ENCODE results near the gene PHLDB2. TPM values are rescaled to one million over a fixed set of nuclear protein-coding genes. Genes with fewer than 3 reads are reported as not detected.
A peak's percentile ranks its signal among the peaks of the same experiment; 100 is the strongest.

PHLDB2 gene
- total and polyA plus RNA-seq, 3 donors from 2014 or later: 11.7 to 16.5 (median 12.3) TPM

- Histone ChIP-seq H3K4me3 (no peak overlapping the region), H3K27me3 (no peaks in the 10 kb centered on the region), H3K27ac (no peak overlapping the region), H3K4me1 (no peaks in the 10 kb centered on the region), H3K36me3 (ENCODE audit: low read depth, missing control alignments) (no peaks in the 10 kb centered on the region), H3K9me3 (no peaks in the 10 kb centered on the region)
- intact Hi-C loops (cut with DNase I; ENCODE audit: low total_unique reads): no loop called here
- no peak for DNase-seq
- 85 to 87% methylated on average over 2 of the region's 2 CpGs for WGBS, 2 donors
- TF ChIP-seq, protein P1, sequence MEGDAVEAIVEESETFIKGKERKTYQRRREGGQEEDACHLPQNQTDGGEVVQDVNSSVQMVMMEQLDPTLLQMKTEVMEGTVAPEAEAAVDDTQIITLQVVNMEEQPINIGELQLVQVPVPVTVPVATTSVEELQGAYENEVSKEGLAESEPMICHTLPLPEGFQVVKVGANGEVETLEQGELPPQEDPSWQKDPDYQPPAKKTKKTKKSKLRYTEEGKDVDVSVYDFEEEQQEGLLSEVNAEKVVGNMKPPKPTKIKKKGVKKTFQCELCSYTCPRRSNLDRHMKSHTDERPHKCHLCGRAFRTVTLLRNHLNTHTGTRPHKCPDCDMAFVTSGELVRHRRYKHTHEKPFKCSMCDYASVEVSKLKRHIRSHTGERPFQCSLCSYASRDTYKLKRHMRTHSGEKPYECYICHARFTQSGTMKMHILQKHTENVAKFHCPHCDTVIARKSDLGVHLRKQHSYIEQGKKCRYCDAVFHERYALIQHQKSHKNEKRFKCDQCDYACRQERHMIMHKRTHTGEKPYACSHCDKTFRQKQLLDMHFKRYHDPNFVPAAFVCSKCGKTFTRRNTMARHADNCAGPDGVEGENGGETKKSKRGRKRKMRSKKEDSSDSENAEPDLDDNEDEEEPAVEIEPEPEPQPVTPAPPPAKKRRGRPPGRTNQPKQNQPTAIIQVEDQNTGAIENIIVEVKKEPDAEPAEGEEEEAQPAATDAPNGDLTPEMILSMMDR (IDR thresholded peaks at IDR 0.05): no peak
- TF ChIP-seq POLR2A (IDR thresholded peaks at IDR 0.05): no peak
These were observed 26.5 kb downstream of the PHLDB2 start for GRCh38 chr3:111885578-111885977.

- no peaks in the 10 kb centered on the region for H3K4me1 ChIP-seq
- intact Hi-C loops (cut with DNase I; ENCODE audit: low total_unique reads): no loop called here
- H3K9me3 ChIP-seq: no peaks in the 10 kb centered on the region
- H3K36me3 ChIP-seq (ENCODE audit: low read depth, missing control alignments): no peaks in the 10 kb centered on the region
- TF ChIP-seq POLR2A (IDR thresholded peaks at IDR 0.05): no peak
- TF ChIP-seq, protein P1 (IDR thresholded peaks at IDR 0.05): no peak
- WGBS, 2 donors: 82 to 89% methylated on average over 5 of the region's 5 CpGs
- H3K27me3 ChIP-seq: no peaks in the 10 kb centered on the region
- H3K27ac ChIP-seq: no peak overlapping the region
- DNase-seq: no peak
- H3K4me3 ChIP-seq: no peak overlapping the region
These were observed 31.1 kb downstream of the PHLDB2 start for GRCh38 chr3:111890051-111890580.

DNA sequence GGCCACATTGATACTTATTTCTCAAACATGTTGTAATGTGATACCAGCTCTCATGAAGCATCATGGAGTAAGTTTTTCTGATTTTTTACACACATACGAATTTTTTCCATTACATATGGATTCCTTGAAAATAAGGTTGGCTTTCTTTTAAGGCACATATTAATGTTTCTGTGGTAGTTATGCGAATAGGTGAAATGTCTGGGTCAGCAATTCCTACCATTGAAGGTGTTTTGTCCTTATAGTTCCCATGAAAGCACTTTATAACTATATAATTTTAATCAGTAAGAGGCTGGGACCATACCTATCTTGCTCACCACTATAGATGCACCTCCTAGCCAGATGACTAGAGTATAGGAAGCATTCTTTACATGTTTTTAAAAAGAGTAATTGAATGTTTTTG, 33.0 kb downstream of the PHLDB2 start:
- TF ChIP-seq, protein P1 (IDR thresholded peaks at IDR 0.05): no peak
- TF ChIP-seq POLR2A (IDR thresholded peaks at IDR 0.05): no peak
- no peak for DNase-seq
- intact Hi-C loops (cut with DNase I; ENCODE audit: low total_unique reads): no loop called here
- Histone ChIP-seq H3K36me3 (ENCODE audit: low read depth, missing control alignments) (no peaks in the 10 kb centered on the region), H3K27me3 (no peaks in the 10 kb centered on the region), H3K4me3 (no peak overlapping the region), H3K27ac (no peak overlapping the region), H3K4me1 (no peaks in the 10 kb centered on the region), H3K9me3 (no peaks in the 10 kb centered on the region)
- WGBS, 2 donors: 87 to 95% methylated on average over 2 of the region's 2 CpGs

- no peaks in the 10 kb centered on the region for H3K27me3 ChIP-seq
- WGBS, 2 donors: 44 to 55% methylated on average over 1 of the region's 1 CpG
- TF ChIP-seq POLR2A (IDR thresholded peaks at IDR 0.05): no peak
- TF ChIP-seq, protein P1 (IDR thresholded peaks at IDR 0.05): peak in 1 of 3 experiments; percentile 9
- DNase-seq: no peak
- no peak overlapping the region for H3K27ac ChIP-seq
- no peaks in the 10 kb centered on the region for H3K4me1 ChIP-seq
- H3K9me3 ChIP-seq: no peaks in the 10 kb centered on the region
- H3K36me3 ChIP-seq (ENCODE audit: low read depth, missing control alignments): no peaks in the 10 kb centered on the region
- intact Hi-C loops (cut with DNase I; ENCODE audit: low total_unique reads): no loop called here
- H3K4me3 ChIP-seq: no peak overlapping the region
These were observed 36.0 kb downstream of the PHLDB2 start for GRCh38 chr3:111895071-111895470.

- intact Hi-C loops (cut with DNase I; ENCODE audit: low total_unique reads): no loop called here
These were observed 40.9 kb downstream of the PHLDB2 start for GRCh38 chr3:111899966-111900365.

More at GRCh38 chr3:111899966-111900365, 40.9 kb downstream of the PHLDB2 start:
- Histone ChIP-seq H3K4me1 (no peaks in the 10 kb centered on the region), H3K9me3 (no peaks in the 10 kb centered on the region), H3K27me3 (no peaks in the 10 kb centered on the region), H3K27ac (no peak overlapping the region), H3K4me3 (no peak overlapping the region), H3K36me3 (ENCODE audit: low read depth, missing control alignments) (no peaks in the 10 kb centered on the region)
- 62 to 72% methylated on average over 2 of the region's 2 CpGs for WGBS, 2 donors
- no peak for DNase-seq
- TF ChIP-seq POLR2A (IDR thresholded peaks at IDR 0.05): no peak
- TF ChIP-seq, protein P1 (IDR thresholded peaks at IDR 0.05): no peak
